Measurements from ENCODE around the gene NCR3LG1. TPM values are rescaled to one million over a fixed set of nuclear protein-coding genes. Genes with fewer than 3 reads are reported as not detected.

NCR3LG1 gene
- total RNA-seq, 1 donor from 2014 or later, result 1.1 TPM

- Mint-ChIP-seq H3K36me3 (ENCODE audit: low read depth) (no peaks in the 10 kb centered on the region), H3K9me3 (no peaks in the 10 kb centered on the region), H3K27me3 (peaks cover 5% of the 10 kb centered on the region), H3K4me3 (no peak overlapping the region), H3K4me1 (no peaks in the 10 kb centered on the region), H3K27ac (no peak overlapping the region)
- ChIA-PET CTCF (no interaction called here), POLR2A (no interaction called here)
- ATAC-seq (ENCODE audit: low read depth) (no peak), DNase-seq (no peak)
- intact Hi-C loops (cut with micrococcal nuclease), result no loop called here
- TF ChIP-seq CTCF (IDR thresholded peaks at IDR 0.05), result no peak
Observed at GRCh38 chr11:17408641-17409040, 57.0 kb downstream of the NCR3LG1 start.

GRCh38 chr11:17410606-17411379 lies 59.2 kb downstream of the NCR3LG1 start:
- DNase-seq (no peak), ATAC-seq (ENCODE audit: low read depth) (no peak)
- no peaks in the 10 kb centered on the region for H3K9me3 Mint-ChIP-seq
- CTCF ChIA-PET, result no interaction called here
- no peaks in the 10 kb centered on the region for H3K4me1 Mint-ChIP-seq
- H3K36me3 Mint-ChIP-seq (ENCODE audit: low read depth), result no peaks in the 10 kb centered on the region
- intact Hi-C loops (cut with micrococcal nuclease), result no loop called here
- POLR2A ChIA-PET, result interaction anchor here (0.7 kb wide), 1 partner anchor 44 kb away, joined by 9 read pairs; no protein-coding TSS in a partner anchor
- H3K27ac Mint-ChIP-seq, result no peak overlapping the region
- no peak for TF ChIP-seq CTCF (IDR thresholded peaks at IDR 0.05)
- no peak overlapping the region for H3K4me3 Mint-ChIP-seq
- H3K27me3 Mint-ChIP-seq, result peaks cover 14% of the 10 kb centered on the region

- Mint-ChIP-seq H3K36me3 (ENCODE audit: low read depth) (no peaks in the 10 kb centered on the region), H3K9me3 (no peaks in the 10 kb centered on the region), H3K4me3 (no peak overlapping the region), H3K27me3 (peaks cover 16% of the 10 kb centered on the region), H3K4me1 (no peaks in the 10 kb centered on the region), H3K27ac (no peak overlapping the region)
- CTCF ChIA-PET, result no interaction called here
- intact Hi-C loops (cut with micrococcal nuclease), result no loop called here
- no peak for TF ChIP-seq CTCF (IDR thresholded peaks at IDR 0.05)
- DNase-seq (no peak), ATAC-seq (ENCODE audit: low read depth) (no peak)
- POLR2A ChIA-PET, result interaction anchor here (0.7 kb wide), 1 partner anchor 45 kb away, joined by 9 read pairs; no protein-coding TSS in a partner anchor
Observed at GRCh38 chr11:17411418-17411817, 59.8 kb downstream of the NCR3LG1 start.

- H3K27ac Mint-ChIP-seq, result no peak overlapping the region
- intact Hi-C loops (cut with micrococcal nuclease), result no loop called here
- TF ChIP-seq CTCF (IDR thresholded peaks at IDR 0.05), result no peak
- DNase-seq (no peak), ATAC-seq (ENCODE audit: low read depth) (no peak)
- POLR2A ChIA-PET, result no interaction called here
- H3K9me3 Mint-ChIP-seq, result no peaks in the 10 kb centered on the region
- no peaks in the 10 kb centered on the region for H3K4me1 Mint-ChIP-seq
- peaks cover 19% of the 10 kb centered on the region for H3K27me3 Mint-ChIP-seq
- CTCF ChIA-PET, result no interaction called here
- no peak overlapping the region for H3K4me3 Mint-ChIP-seq
- no peaks in the 10 kb centered on the region for H3K36me3 Mint-ChIP-seq (ENCODE audit: low read depth)
Observed at GRCh38 chr11:17412488-17413180, 61.0 kb downstream of the NCR3LG1 start.

All from activated B cell treated with CpG ODN at 0.5 μM for 24 hours (primary cell).